OCI-LY7 (cell line): ENCODE data around the gene RAD1. TPM values are rescaled to one million over a fixed set of nuclear protein-coding genes. Genes with fewer than 3 reads are reported as not detected.
A peak's percentile ranks its signal among the peaks of the same experiment; 100 is the strongest.

Experiments
- Bru-seq: library from RNA; stranded (reverse); fragments of 400-500 nt; gene quantifications from one replicate; lab custom pipeline; 2021; lab: Mats Ljungman, UMichigan
- BruChase-seq, 2 experiments: library from RNA; stranded (reverse); fragments of 400-500 nt; gene quantifications; one replicate each; lab custom pipeline; 2021; lab: Mats Ljungman, UMichigan
- BruUV-seq: library from RNA; stranded (reverse); fragments of 400-500 nt; replicated peaks from 2 replicates; lab custom pipeline; 2021; lab: Mats Ljungman, UMichigan
- CTCF ChIA-PET: fragments of 300-600 bp; sonication (Branson Sonifier 250); formaldehyde crosslinking; loops from one replicate; lab custom pipeline; 2022; ENCODE audit warnings: antibody characterized with exemption; ENCODE audit not compliant: unreplicated experiment; lab: Charles Lee
- POLR2A ChIA-PET: fragments of 300-600 bp; sonication (Branson Sonifier 250); formaldehyde crosslinking; loops from one replicate; lab custom pipeline; 2022; ENCODE audit warnings: antibody characterized with exemption; lab: Charles Lee
- DNase-seq: peaks from one replicate; pipeline ENCODE4 v3.0.0-alpha.2; 2015; ENCODE audit warnings: low spot score
- H2AFZ ChIP-seq: fragments of 200-600 bp; sonication (generic), shearing (Covaris generic); 2 replicates; pipeline ENCODE4 v1.6.1; 2014; ENCODE audit warnings: mild to moderate bottlenecking, antibody characterized with exemption, low read length, moderate library complexity
- H3K27ac ChIP-seq: fragments of 200-600 bp; sonication (generic); 2 replicates; pipeline ENCODE4 v1.5.1; 2014; ENCODE audit warnings: mixed run types, low read depth, mild to moderate bottlenecking, moderate library complexity, low read length, inconsistent platforms; ENCODE audit not compliant: poor library complexity, severe bottlenecking
- H3K36me3 ChIP-seq: fragments of 200-600 bp; sonication (generic); 2 replicates; pipeline ENCODE4 v1.6.1; 2014; ENCODE audit warnings: mild to moderate bottlenecking, antibody characterized with exemption, low read length, moderate library complexity, mixed read lengths; ENCODE audit not compliant: insufficient read depth
- H3K4me1 ChIP-seq: fragments of 200-600 bp; sonication (generic); 2 replicates; pipeline ENCODE4 v1.5.1; 2014; ENCODE audit warnings: mild to moderate bottlenecking, low read length; ENCODE audit not compliant: insufficient read depth, poor library complexity, severe bottlenecking
- H3K4me2 ChIP-seq: fragments of 200-600 bp; sonication (generic); 2 replicates; pipeline ENCODE4 v1.6.1; 2014; ENCODE audit warnings: mild to moderate bottlenecking, low read length
- H3K4me3 ChIP-seq: fragments of 200-600 bp; sonication (generic); 2 replicates; pipeline ENCODE4 v1.5.1; 2014; ENCODE audit warnings: mild to moderate bottlenecking, low read depth, low read length; ENCODE audit not compliant: poor library complexity, severe bottlenecking
- H3K79me2 ChIP-seq: fragments of 200-600 bp; sonication (generic); 2 replicates; pipeline ENCODE4 v1.6.1; 2016; ENCODE audit warnings: low read depth, mild to moderate bottlenecking, low read length, moderate library complexity, mixed read lengths; ENCODE audit not compliant: insufficient read depth
- H3K9me2 ChIP-seq: fragments of 200-600 bp; sonication (generic); 2 replicates; pipeline ENCODE4 v1.6.1; 2016; ENCODE audit warnings: mild to moderate bottlenecking, low read length, mixed read lengths; ENCODE audit not compliant: insufficient read depth
- H3K9me3 ChIP-seq: fragments of 200-600 bp; sonication (generic); 2 replicates; pipeline ENCODE4 v1.6.1; 2014; ENCODE audit warnings: mild to moderate bottlenecking, mixed run types, low read length, mixed read lengths
- H4K20me1 ChIP-seq: fragments of 200-600 bp; sonication (generic); 2 replicates; pipeline ENCODE4 v1.6.1; 2014; ENCODE audit warnings: mild to moderate bottlenecking, antibody characterized with exemption, low read length, moderate library complexity, mixed read lengths; ENCODE audit not compliant: insufficient read depth
- EZH2phosphoT487 ChIP-seq: fragments of 200-600 bp; sonication (generic); IDR thresholded peaks from 2 replicates; pipeline ENCODE4 v1.6.1; 2018; ENCODE audit warnings: low read depth, borderline replicate concordance, mild to moderate bottlenecking, mixed run types, antibody characterized with exemption, low read length, moderate library complexity, mixed read lengths
- intact Hi-C: fragments of 100-400 bp; cut with micrococcal nuclease; formaldehyde crosslinking; loops from one replicate; pipeline ENCODE4 v1.10.0; 2022; ENCODE audit not compliant: unreplicated experiment
- long read RNA-seq: library from polyadenylated mRNA; stranded (forward); transcript quantifications from one replicate; pipeline ENCODE4 v2.0.0, GENCODE V29; 2022
- total RNA-seq, 2 experiments: library from RNA; depleted of rRNA in 1 of 2; stranded (reverse); fragments of >200 nt in 1 of 2; shearing (Covaris generic) in 1 of 2; gene quantifications; 2 replicates each; pipeline ENCODE4 v1.2.3, GENCODE V29; 2014 to 2022
- TF ChIP-seq, protein P1 (sequence below): fragments of 200-600 bp; sonication (generic); conservative IDR thresholded peaks from 2 replicates; pipeline ENCODE4 v1.5.1; 2014; ENCODE audit warnings: mild to moderate bottlenecking, antibody characterized with exemption, low read length, moderate library complexity, mixed read lengths

RAD1 gene, protein sequence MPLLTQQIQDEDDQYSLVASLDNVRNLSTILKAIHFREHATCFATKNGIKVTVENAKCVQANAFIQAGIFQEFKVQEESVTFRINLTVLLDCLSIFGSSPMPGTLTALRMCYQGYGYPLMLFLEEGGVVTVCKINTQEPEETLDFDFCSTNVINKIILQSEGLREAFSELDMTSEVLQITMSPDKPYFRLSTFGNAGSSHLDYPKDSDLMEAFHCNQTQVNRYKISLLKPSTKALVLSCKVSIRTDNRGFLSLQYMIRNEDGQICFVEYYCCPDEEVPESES
- total RNA-seq (2014; rRNA removed; shearing (Covaris generic)), result 58.4 and 82.1 TPM in 2 replicates
- total RNA-seq (2022), result 49.2 and 49.4 TPM in 2 replicates
- Bru-seq, nascent RNA, result percentile 92 among the genes with signal in this experiment
- percentile 85 among the genes with signal in this experiment for BruChase-seq, experiment 1, labeled RNA remaining after a 6-hour chase
- BruChase-seq, experiment 2, labeled RNA remaining after a 2-hour chase, result percentile 95 among the genes with signal in this experiment
- long read RNA-seq, full-length matches to known transcripts, result 75 of 105 reads
- long read RNA-seq, partial matches to known transcripts, result 2 of 105 reads
- long read RNA-seq, other reads (novel, unspliced or antisense), result 28 of 105 reads

DNA sequence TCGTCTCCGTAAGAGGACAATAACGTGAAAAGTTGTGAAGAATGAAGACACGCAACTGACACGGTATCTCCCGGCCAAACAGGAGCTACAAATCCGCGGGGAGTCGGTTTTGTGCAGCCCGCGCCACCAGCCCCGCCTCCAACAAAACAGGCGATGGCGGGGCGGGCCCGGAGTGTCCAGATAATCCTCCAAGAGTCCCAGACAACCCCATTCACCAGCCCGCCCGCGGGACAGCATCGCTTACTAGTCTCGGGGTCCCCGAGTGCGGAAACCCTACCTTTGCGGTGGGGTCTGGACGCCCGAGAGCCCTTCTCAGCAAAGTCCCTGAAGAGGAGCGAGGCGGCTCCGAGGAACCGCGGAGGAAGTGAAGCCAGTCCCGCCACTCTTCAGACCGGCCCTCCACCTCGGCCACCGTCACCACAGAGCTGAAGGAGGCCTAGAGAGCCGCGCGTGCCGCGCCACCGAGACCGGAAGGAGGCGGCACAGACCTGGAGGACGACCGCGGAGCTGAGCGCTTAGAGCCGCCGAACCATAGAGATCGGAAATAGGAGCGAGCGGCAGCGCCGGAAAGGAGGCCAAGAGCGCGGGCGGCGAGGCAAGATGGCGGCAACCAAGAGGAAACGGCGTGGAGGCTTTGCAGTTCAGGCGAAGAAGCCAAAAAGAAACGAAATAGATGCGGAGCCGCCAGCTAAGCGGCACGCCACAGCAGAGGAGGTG is at the start of gene RAD1, which contains the start of gene BRIX1:
RAD1 (minus strand) TSS at position 366 of the 717 bp plus-strand sequence. CDS start 612 bp downstream, outside the sequence.
BRIX1 (plus strand) TSS at position 573 of the 717 bp plus-strand sequence; CDS start at position 601, 28 bp downstream.
- POLR2A ChIA-PET, result interaction anchor here (0.8 to 5.0 kb wide), 13 partner anchors 9 to 392 kb away, joined by 3 to 102 read pairs (median 5); partner anchors contain the start of genes DNAJC21 and TTC23L
- peak; percentile 96 for DNase-seq
- Histone ChIP-seq H4K20me1 (peaks cover 17% of the 10 kb centered on the region; the same call in 1 of the 2 replicates), H3K27ac (peak within 1 kb of the TSS; percentile 79), H3K36me3 (peaks cover 74% of the 10 kb centered on the region), H3K9me2 (no peaks in the 10 kb centered on the region), H3K4me3 (peak within 1 kb of the TSS; percentile 86), H3K79me2 (peaks cover 92% of the 10 kb centered on the region), H3K9me3 (no peaks in the 10 kb centered on the region), H3K4me2 (peak within 1 kb of the TSS; percentile 92), H2AFZ (peak within 1 kb of the TSS; percentile 48; the same call in 1 of the 2 replicates), H3K4me1 (peaks cover 27% of the 10 kb centered on the region)
- intact Hi-C loops, result loop anchor here (1.0 to 10.0 kb wide), 7 partner anchors 14 to 1960 kb away; partner anchors contain the start of genes DNAJC21, LMBRD2, NIPBL and SKP2
- no peak for TF ChIP-seq EZH2phosphoT487
- TF ChIP-seq, protein P1, sequence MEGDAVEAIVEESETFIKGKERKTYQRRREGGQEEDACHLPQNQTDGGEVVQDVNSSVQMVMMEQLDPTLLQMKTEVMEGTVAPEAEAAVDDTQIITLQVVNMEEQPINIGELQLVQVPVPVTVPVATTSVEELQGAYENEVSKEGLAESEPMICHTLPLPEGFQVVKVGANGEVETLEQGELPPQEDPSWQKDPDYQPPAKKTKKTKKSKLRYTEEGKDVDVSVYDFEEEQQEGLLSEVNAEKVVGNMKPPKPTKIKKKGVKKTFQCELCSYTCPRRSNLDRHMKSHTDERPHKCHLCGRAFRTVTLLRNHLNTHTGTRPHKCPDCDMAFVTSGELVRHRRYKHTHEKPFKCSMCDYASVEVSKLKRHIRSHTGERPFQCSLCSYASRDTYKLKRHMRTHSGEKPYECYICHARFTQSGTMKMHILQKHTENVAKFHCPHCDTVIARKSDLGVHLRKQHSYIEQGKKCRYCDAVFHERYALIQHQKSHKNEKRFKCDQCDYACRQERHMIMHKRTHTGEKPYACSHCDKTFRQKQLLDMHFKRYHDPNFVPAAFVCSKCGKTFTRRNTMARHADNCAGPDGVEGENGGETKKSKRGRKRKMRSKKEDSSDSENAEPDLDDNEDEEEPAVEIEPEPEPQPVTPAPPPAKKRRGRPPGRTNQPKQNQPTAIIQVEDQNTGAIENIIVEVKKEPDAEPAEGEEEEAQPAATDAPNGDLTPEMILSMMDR, result no peak
- CTCF ChIA-PET, result interaction anchor here (1.6 kb wide), 1 partner anchor 14 kb away, joined by 9 read pairs; the partner anchor contains the start of gene DNAJC21
- BruUV-seq, result no TSS peak

DNA sequence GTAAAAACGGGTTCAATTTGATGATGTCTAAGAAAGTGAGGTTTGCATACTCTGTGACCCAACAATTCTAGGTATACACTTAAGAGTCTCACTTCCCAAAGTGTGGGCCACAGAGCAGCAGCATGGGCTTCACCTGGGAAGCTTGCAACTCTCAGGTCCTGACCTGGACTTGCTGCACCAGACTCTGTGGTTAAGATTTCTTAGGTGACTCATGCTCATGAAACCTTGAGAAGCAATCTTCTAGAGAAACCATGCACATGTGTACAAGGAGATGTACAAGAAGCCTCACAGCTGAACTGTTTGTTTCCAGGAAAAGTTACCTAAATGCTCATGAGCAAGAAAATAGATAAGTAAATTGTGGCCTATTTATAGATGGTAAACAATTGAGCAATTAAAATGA is 44.0 kb upstream of the RAD1 start:
- no peak overlapping the region for H2AFZ ChIP-seq
- intact Hi-C loops, result no loop called here
- no peaks in the 10 kb centered on the region for H4K20me1 ChIP-seq
- H3K36me3 ChIP-seq, result peaks cover 18% of the 10 kb centered on the region
- no peak overlapping the region for H3K4me2 ChIP-seq
- no peaks in the 10 kb centered on the region for H3K9me2 ChIP-seq
- DNase-seq, result no peak
- TF ChIP-seq, protein P1, result no peak
- TF ChIP-seq EZH2phosphoT487, result no peak
- BruUV-seq, result no TSS peak
- H3K27ac ChIP-seq, result no peak overlapping the region
- ChIA-PET POLR2A (interaction anchor here (0.9 kb wide), 1 partner anchor 29 kb away, joined by 4 read pairs; no protein-coding TSS in a partner anchor), CTCF (no interaction called here)
- H3K4me1 ChIP-seq, result no peaks in the 10 kb centered on the region
- no peaks in the 10 kb centered on the region for H3K79me2 ChIP-seq
- no peak overlapping the region for H3K4me3 ChIP-seq
- no peaks in the 10 kb centered on the region for H3K9me3 ChIP-seq
